ENCODE measurements around the gene DACT1. TPM values are rescaled to one million over a fixed set of nuclear protein-coding genes. Genes with fewer than 3 reads are reported as not detected.

Gene DACT1
- total and polyA plus RNA-seq, 4 donors, result 0.32 to 3.8 (median 1.6) TPM

GRCh38 chr14:58639842-58640484 lies 2.2 kb downstream of the DACT1 start:
- no peak overlapping the region for H3K9ac ChIP-seq (ENCODE audit: low read depth in 1 of 2, low read length in 2 of 2)
- H3K27ac ChIP-seq (ENCODE audit: low read depth in 1 of 2, low read length in 2 of 2), result no peak overlapping the region
- H3K4me3 ChIP-seq (ENCODE audit: low read depth in 1 of 3, low read length in 3 of 3), result peak overlapping the region in 1 of 3 donors; percentile 69
- DNase-seq (ENCODE audit: low spot score), result no peak
- TF ChIP-seq, protein P1, sequence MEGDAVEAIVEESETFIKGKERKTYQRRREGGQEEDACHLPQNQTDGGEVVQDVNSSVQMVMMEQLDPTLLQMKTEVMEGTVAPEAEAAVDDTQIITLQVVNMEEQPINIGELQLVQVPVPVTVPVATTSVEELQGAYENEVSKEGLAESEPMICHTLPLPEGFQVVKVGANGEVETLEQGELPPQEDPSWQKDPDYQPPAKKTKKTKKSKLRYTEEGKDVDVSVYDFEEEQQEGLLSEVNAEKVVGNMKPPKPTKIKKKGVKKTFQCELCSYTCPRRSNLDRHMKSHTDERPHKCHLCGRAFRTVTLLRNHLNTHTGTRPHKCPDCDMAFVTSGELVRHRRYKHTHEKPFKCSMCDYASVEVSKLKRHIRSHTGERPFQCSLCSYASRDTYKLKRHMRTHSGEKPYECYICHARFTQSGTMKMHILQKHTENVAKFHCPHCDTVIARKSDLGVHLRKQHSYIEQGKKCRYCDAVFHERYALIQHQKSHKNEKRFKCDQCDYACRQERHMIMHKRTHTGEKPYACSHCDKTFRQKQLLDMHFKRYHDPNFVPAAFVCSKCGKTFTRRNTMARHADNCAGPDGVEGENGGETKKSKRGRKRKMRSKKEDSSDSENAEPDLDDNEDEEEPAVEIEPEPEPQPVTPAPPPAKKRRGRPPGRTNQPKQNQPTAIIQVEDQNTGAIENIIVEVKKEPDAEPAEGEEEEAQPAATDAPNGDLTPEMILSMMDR (IDR thresholded peaks at IDR 0.05; ENCODE audit: low read depth, low read length, missing input control), result peak; percentile 55
- TF ChIP-seq YY1 (IDR thresholded peaks at IDR 0.05) (no peak), RAD21 (IDR thresholded peaks at IDR 0.05) (peak; percentile 90 to 94), FOXA2 (IDR thresholded peaks at IDR 0.05) (no peak), ZBTB33 (IDR thresholded peaks at IDR 0.05) (no peak)
- peaks cover 7 to 21% (median 15%) of the 10 kb centered on the region in 4 donors for H3K4me1 ChIP-seq (ENCODE audit: control insufficient read depth in 4 of 4, insufficient read depth in 4 of 4, low read length in 3 of 4)
- H3K27me3 ChIP-seq (ENCODE audit: control insufficient read depth in 4 of 4, insufficient read depth in 4 of 4, low read length in 3 of 4), result peaks cover 0 to 3% (median 0%) of the 10 kb centered on the region in 4 donors
- H3K36me3 ChIP-seq (ENCODE audit: control insufficient read depth in 4 of 4, insufficient read depth in 3 of 4, low read depth in 1 of 4, low read length in 3 of 4), result no peaks in the 10 kb centered on the region
- 17% methylated on average over 5 of the region's 5 CpGs for WGBS
- H3K9me3 ChIP-seq (ENCODE audit: control insufficient read depth in 4 of 4, low read length in 3 of 4), result no peaks in the 10 kb centered on the region

DNA sequence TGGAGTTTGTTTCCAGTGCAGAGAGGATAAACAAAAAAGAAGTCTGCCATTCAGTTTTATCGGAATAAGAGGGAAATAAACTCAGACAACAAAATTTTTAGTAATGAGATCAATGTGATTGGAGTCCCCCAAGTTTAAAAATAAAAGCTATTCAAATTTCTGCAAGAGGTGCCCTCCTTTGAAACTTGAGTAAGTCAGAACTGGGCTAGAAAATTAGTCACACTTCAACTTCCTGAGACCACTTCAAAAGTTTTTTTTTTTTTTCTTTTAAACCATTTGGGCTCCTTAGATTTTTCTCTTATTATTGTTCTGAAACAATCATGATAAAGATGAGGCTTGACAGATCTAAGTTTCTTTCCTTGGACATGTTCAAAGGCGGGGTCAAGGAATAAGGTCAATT lies 3.2 kb downstream of the DACT1 start:
- WGBS, result 90% methylated on average over 2 of the region's 2 CpGs
- peaks cover 7 to 21% (median 15%) of the 10 kb centered on the region in 4 donors for H3K4me1 ChIP-seq (ENCODE audit: control insufficient read depth in 4 of 4, insufficient read depth in 4 of 4, low read length in 3 of 4)
- DNase-seq (ENCODE audit: low spot score), result no peak
- H3K27me3 ChIP-seq (ENCODE audit: control insufficient read depth in 4 of 4, insufficient read depth in 4 of 4, low read length in 3 of 4), result peaks cover 0 to 3% (median 0%) of the 10 kb centered on the region in 4 donors
- no peak overlapping the region for H3K4me3 ChIP-seq (ENCODE audit: low read depth in 1 of 3, low read length in 3 of 3)
- TF ChIP-seq FOXA1 (IDR thresholded peaks at IDR 0.05) (no peak), HNF4A (conservative IDR thresholded peaks at IDR 0.05) (no peak), NR2F2 (IDR thresholded peaks at IDR 0.05) (no peak), RXRA (IDR thresholded peaks at IDR 0.05) (no peak), ZBTB33 (IDR thresholded peaks at IDR 0.05) (no peak), GABPA (IDR thresholded peaks at IDR 0.05 in 1 of 2, conservative IDR thresholded peaks at IDR 0.05 in 1 of 2) (no peak), SP1 (IDR thresholded peaks at IDR 0.05) (no peak), REST (IDR thresholded peaks at IDR 0.05) (no peak), YY1 (IDR thresholded peaks at IDR 0.05) (no peak), FOXA2 (IDR thresholded peaks at IDR 0.05) (no peak), TAF1 (conservative IDR thresholded peaks at IDR 0.05) (no peak), EGR1 (IDR thresholded peaks at IDR 0.05; ENCODE audit: low read depth in 2 of 2) (no peak), RAD21 (IDR thresholded peaks at IDR 0.05) (no peak), JUND (IDR thresholded peaks at IDR 0.05) (no peak), HNF4G (IDR thresholded peaks at IDR 0.05) (no peak)
- TF ChIP-seq, protein P2, sequence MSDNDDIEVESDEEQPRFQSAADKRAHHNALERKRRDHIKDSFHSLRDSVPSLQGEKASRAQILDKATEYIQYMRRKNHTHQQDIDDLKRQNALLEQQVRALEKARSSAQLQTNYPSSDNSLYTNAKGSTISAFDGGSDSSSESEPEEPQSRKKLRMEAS (IDR thresholded peaks at IDR 0.05), result no peak
- TF ChIP-seq, protein P3, sequence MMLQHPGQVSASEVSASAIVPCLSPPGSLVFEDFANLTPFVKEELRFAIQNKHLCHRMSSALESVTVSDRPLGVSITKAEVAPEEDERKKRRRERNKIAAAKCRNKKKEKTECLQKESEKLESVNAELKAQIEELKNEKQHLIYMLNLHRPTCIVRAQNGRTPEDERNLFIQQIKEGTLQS (IDR thresholded peaks at IDR 0.05), result no peak
- TF ChIP-seq, protein P1 (IDR thresholded peaks at IDR 0.05; ENCODE audit: low read depth, low read length, missing input control), result no peak
- no peaks in the 10 kb centered on the region for H3K9me3 ChIP-seq (ENCODE audit: control insufficient read depth in 4 of 4, low read length in 3 of 4)
- H3K36me3 ChIP-seq (ENCODE audit: control insufficient read depth in 4 of 4, insufficient read depth in 3 of 4, low read depth in 1 of 4, low read length in 3 of 4), result peaks cover 0 to 2% (median 0%) of the 10 kb centered on the region in 4 donors
- H3K27ac ChIP-seq (ENCODE audit: low read depth in 1 of 2, low read length in 2 of 2), result no peak overlapping the region
- H3K9ac ChIP-seq (ENCODE audit: low read depth in 1 of 2, low read length in 2 of 2), result no peak overlapping the region
